ENCODE measurements around the gene WDR36.

GRCh38 chr5:111146053-111146452 is 53.9 kb downstream of the WDR36 start:
- TF ChIP-seq CTCF (conservative IDR thresholded peaks at IDR 0.05; ENCODE audit: low read depth in 2 of 2) (no peak), EZH2phosphoT487 (IDR thresholded peaks at IDR 0.05; ENCODE audit: unreplicated experiment) (no peak)

Measured in GM23338 (cell line).